Frontal cortex (tissue), 4 donors: Measurements from ENCODE around the gene ATXN7L2. TPM values are rescaled to one million over a fixed set of nuclear protein-coding genes. Genes with fewer than 3 reads are reported as not detected.
"Not testable (repeated sequence)": the region's sequence is repeated elsewhere in the genome, so short reads cannot be mapped to it uniquely, and the experiment has no call there.

ENCODE experiments used
- DNase-seq, 2 donors: peaks; one replicate each; pipeline ENCODE4 v3.0.0; 2012; ENCODE audit warnings: low spot score in 2 of 2
- FAIRE-seq: peaks from 2 replicates; lab custom pipeline; 2012; peaks lifted over from hg19 to GRCh38; lab: Jason Lieb, UNC
- total RNA-seq: library from RNA; depleted of rRNA; stranded (reverse); fragments of >200 nt; gene quantifications from one replicate; pipeline ENCODE4 v1.2.3, GENCODE V29; 2014
- donor health status: control.
- donor health status: control.
- donor health status: control.

The ATXN7L2 gene, protein sequence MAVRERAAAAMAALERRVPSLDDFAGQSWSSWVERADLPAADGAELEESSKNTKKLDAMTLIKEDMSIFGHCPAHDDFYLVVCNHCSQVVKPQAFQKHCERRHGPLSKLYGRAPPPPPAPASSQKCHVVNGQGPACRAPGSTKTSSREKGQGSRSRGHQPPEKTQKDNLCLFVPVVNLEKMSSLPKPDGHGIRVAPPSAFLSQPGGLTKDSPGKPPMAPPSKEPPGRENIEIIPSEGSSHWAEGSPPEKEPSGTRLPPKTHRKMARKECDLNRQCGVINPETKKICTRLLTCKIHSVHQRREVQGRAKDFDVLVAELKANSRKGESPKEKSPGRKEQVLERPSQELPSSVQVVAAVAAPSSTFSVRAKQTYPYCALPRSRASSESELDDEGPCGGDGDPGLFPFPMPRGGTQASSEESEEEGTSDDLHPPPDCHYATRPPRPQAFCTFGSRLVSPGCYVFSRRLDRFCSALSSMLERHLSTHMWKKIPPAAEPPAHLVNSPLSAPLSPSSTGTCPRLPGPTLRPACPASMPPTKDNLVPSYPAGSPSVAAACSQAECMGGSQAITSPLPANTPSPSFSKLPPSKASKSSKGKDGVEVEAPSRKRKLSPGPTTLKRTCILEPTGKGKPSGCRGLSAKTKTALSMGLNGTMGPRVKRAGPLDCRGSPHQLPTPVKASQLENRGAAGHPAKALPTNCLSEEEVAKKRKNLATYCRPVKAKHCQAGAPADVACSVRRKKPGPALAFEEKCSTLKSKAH
- total RNA-seq, result 4.9 TPM

DNA sequence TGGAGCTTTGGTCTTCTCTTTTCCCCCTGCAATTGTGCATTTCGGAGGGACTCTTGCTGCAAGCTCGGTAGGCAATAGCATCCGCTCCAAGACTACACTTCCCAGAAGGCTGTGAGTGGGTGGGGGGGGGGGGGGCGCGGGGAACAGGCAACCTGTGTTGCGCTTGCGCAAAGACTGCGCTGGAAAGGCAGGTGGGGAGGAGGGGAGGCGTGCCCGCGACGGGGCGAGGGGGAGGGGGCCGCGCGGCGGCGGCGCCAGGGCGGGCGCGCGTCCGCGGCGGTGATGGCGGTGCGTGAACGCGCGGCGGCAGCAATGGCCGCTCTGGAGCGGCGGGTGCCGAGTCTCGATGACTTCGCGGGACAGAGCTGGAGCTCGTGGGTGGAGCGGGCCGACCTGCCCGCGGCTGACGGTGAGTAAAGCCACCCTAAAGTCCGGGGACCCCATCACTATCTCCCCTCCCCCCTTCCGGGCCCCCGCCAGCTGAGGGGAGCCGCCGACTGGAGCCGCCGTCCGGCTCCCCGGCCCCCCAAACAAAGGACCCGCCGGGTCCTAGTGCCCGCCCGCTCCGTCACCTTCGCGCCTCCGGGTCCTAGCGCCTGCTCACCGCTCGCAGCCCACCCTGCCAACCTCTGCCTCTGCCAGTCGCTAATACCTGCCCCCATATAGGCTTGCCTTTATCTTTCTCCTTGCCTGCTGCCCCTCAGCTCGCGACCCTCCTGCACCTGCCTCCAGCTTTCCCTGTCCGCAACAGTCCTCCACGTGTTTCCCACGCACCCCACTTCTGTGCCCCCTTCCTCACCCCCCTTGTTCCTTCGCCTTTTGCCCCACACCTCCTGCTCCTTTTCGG is at the start of gene ATXN7L2:
Gene ATXN7L2 (plus strand): TSS at position 234 of the 847 bp plus-strand sequence. CDS start 49 bp downstream, at position 283.
- DNase-seq, result peak; percentile 99
- no peak for FAIRE-seq

DNA sequence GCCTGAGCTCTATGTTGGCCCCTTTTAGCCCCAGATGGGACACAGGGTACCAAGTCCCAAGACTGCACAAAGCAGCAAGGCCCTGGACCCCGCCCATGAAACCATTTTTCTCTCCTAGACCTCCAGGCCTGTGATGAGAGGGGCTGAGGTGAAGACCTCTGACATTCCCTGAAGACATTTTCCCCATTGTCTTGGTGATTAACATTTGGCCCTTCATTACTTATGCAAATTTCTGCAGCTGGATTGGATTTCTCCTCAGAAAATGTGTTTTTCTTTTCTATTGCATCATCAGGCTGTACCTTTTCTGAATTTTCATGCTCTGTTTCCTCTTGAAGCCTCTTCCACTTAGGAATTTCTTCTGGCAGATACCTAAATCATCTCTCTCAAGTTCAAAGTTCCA is 49.2 kb upstream of the ATXN7L2 start:
- DNase-seq (no peak), FAIRE-seq (no peak)

- FAIRE-seq (no peak), DNase-seq (no peak)
Observed at GRCh38 chr1:109438798-109439297, 44.9 kb upstream of the ATXN7L2 start.

DNA sequence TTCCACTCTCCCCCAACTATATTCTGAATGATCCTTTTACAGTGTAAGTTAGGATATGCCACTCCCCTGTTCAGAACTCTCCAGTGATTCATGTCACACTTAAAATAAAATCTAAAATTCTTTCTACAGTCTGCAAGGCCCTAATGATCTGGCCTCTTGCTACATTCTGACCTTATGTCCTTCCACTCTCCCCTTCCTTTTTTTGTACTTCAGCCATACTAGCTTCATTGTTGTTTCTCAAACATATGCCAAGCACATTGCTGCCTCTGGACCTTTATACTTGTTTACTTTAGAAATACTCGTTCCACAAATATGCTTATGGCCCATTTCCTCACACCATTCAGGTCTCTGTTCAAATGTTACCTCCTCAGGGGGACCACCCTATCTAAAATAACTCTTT is 42.6 kb upstream of the ATXN7L2 start:
- DNase-seq, result no peak
- FAIRE-seq, result no peak

DNA sequence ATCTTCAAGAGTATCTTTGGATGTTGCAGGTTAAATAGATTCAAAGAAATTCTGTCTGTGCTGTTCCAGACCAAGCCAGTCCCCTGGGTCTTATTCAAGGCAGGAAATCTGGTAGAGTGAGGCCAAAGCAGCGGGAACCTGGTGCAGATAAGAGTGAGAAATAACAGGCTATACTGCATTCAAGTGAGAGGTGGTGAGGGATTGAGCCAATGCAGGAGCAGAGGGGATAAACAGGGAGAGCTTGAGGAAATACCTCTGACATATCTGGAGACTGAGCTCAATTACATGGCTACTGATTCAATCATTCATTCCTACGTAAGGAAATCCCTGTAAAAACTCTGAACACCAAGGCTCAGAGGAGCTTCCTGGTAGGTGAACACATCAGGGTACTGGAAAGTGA is 40.2 kb upstream of the ATXN7L2 start:
- FAIRE-seq (no peak), DNase-seq (no peak)

DNA sequence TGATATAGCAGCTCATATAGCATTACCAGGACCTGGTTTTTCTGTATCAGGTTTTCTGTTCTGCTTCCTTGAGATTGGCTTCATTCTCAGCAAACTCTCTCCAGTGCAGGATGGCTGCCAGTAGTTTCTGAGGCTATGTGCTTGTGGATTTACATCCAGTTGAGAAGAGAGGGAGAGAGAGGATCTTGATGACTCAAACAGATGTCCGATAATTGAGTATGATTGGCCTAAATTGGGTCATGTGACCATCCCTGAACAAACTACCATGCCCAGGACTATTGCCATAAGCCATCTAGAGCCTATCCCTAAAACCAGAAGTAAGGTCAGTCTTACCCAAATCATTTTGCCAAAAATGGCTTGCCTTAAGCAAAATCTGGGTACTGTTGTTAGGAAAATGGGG is 39.4 kb upstream of the ATXN7L2 start:
- FAIRE-seq (no peak), DNase-seq (no peak)

DNA sequence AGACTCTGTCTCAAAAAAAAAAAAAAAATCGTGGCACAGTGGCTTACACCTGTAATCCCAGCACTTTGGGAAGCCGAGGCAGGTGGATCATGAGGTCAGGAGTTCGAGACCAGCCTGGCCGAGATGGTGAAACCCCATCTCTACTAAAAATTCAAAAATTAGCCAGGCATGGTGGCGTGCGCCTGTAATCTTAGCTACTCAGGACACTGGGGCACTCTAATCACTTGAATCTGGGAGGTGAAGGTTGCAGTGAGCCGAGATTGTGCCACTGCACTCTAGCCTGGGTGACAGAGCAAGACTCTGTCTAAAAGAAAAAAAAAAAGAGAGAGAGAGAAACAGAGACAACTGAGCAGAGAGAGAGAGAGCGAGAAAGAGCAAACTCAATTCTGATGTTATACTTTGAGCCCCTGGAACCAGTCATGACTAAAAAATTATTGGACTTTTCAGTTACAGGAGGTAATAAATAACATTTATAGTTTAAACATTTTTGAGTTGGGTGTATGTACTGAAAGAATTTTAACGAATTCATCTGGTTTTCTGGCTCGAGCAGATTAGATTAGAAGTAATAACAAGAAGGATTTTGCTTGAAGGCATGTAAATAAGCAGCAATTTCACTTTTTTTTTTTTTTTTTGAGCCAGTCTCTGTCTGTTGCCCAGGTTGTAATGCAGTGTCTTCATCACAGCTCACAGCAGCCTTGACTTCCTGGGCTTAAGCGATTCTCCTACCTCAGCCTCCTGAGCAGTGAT is 37.6 kb upstream of the ATXN7L2 start:
- not testable (repeated sequence) for FAIRE-seq, DNase-seq

DNA sequence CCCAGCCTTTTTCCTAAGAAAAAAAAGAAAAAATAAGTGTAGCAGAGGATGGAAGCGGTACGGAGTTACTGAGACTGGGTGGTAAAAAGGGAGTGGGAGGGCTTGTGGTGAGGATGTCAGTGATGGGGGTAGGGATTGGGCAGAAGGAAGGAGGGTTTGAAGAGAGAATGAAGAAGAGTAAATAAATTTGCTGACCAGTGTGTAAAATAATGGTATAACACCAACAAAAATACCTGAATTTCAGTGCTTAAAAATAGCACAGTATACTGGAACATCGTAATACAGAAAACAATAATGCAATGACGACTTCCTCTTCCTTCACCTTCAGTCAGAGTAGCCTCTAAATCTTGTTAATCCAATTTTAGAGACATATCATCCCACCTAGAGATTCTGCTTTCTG is 36.2 kb upstream of the ATXN7L2 start:
- FAIRE-seq, result no peak
- no peak for DNase-seq

- no peak for FAIRE-seq
Observed at GRCh38 chr1:109454497-109455133, 29.1 kb upstream of the ATXN7L2 start.

GRCh38 chr1:109457819-109458218 is 25.9 kb upstream of the ATXN7L2 start:
- DNase-seq (no peak), FAIRE-seq (no peak)

More at GRCh38 chr1:109454497-109455133, 29.1 kb upstream of the ATXN7L2 start:
- DNase-seq, result no peak

GRCh38 chr1:109466125-109466451 is 17.6 kb upstream of the ATXN7L2 start:
- no peak for FAIRE-seq
- DNase-seq, result no peak

GRCh38 chr1:109466452-109467300 is 17.0 kb upstream of the ATXN7L2 start, which contains the start of gene SYPL2:
Gene SYPL2, plus strand, starts transcription at chr1:109466546. Its CDS starts 298 bp downstream, at chr1:109466844.
- DNase-seq (peak; percentile 62 to 69), FAIRE-seq (no peak)

DNA sequence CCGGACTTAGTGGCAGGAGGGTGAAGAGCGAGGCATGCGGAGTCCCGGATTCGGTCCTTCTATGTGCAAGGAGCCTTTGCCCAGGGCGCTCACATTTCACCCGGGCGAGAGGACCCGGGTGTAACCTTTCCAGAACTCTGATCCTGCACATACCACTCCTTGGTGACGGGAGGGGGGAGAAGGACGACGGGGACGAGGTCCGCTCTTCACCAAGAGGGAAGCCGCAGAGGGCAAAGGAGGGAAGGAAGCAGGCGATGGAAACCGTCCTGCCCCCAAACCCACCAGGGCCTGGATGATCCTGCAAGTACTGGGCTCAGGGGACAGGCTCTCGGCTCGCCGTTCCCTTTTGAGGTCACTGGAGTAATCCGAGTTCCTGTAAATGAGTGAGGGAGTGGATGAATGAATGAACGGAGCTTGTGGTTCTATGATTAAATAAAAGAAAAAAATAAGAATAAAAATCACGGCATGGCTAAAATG is 16.4 kb upstream of the ATXN7L2 start:
- FAIRE-seq (no peak), DNase-seq (no peak)

GRCh38 chr1:109468061-109468460 is 15.6 kb upstream of the ATXN7L2 start:
- no peak for DNase-seq
- no peak for FAIRE-seq

DNA sequence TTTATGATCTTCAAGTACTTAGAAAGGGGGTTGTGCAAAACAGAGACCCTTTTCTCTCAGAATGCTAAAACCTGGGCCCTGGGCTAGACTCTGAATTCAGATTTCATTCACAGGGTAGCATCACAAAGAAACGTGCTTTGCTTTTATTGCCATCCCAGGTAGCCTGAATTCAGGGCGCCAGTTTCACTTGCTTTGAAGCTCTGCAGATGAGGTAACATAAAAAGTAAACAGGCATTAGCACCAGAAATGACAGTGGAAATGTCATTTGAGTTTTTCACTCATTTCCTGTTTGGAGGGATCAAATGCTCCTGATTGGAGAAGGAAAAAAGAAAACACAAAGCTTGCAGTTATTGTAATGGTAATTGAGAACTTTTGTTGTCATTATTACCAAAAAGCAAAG is 14.8 kb upstream of the ATXN7L2 start:
- FAIRE-seq, result no peak

GRCh38 chr1:109470245-109470644 is 13.5 kb upstream of the ATXN7L2 start:
- FAIRE-seq, result no peak
- DNase-seq, result no peak

More for the DNA sequence above, 14.8 kb upstream of the ATXN7L2 start:
- DNase-seq, result no peak

DNA sequence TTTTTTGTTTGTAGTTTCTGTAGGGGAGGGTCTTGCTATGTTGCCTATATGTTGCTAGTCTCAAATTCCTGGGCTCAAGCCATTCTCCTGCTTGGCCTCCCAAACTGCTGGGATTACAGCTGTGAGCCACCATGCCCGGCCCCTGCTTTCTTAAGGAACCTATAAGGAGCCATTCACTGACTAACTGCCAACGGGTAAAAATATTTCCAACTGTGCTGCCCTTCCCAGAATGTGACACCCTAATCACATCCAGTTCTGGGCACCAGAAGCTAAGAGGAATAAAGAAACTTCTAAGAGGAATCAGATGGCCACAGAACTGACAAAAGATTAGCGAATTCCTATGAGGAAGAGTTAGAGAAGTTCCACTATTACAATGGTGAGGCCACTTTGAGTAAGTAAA is 10.9 kb upstream of the ATXN7L2 start:
- no peak for FAIRE-seq
- DNase-seq, result no peak
